ENCODE results near the gene SMAD2.

SMAD2 gene

GRCh38 chr18:47793609-47794008 is 136.8 kb downstream of the SMAD2 start:
- no peak for TF ChIP-seq CTCF (IDR thresholded peaks at IDR 0.05; ENCODE audit: low read length, missing control alignments)
- DNase-seq (ENCODE audit: low read depth), result no peak
- no peak overlapping the region for H3K4me3 ChIP-seq (replicated peaks; ENCODE audit: low read depth, low read length)

- DNase-seq (ENCODE audit: low read depth), result no peak
- no peak overlapping the region for H3K4me3 ChIP-seq (replicated peaks; ENCODE audit: low read depth, low read length)
- TF ChIP-seq CTCF (IDR thresholded peaks at IDR 0.05; ENCODE audit: low read length, missing control alignments), result no peak
These were observed 138.9 kb downstream of the SMAD2 start for GRCh38 chr18:47791461-47791985.

DNA sequence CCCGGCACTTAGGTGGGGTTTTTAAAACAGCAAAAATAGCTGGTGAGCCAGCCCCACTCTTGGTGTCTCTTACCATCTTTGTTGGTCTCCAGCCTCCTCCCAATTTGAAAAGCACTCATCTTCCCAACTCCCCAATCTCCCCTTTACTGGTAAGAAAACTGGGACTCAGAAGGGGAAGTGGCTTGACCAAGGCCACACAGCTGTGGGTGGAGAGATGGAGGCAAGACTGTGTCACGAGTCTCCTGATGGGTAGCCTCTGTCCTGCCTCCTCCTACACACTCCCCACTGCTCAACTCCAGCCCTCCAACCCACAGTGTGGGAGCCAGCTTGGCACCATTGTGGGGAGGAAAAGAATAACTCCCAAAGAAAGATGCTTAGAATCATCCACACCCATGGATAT is 140.4 kb downstream of the SMAD2 start:
- TF ChIP-seq CTCF (IDR thresholded peaks at IDR 0.05; ENCODE audit: low read length, missing control alignments), result no peak
- H3K4me3 ChIP-seq (replicated peaks; ENCODE audit: low read depth, low read length), result no peak overlapping the region
- no peak for DNase-seq (ENCODE audit: low read depth)

DNA sequence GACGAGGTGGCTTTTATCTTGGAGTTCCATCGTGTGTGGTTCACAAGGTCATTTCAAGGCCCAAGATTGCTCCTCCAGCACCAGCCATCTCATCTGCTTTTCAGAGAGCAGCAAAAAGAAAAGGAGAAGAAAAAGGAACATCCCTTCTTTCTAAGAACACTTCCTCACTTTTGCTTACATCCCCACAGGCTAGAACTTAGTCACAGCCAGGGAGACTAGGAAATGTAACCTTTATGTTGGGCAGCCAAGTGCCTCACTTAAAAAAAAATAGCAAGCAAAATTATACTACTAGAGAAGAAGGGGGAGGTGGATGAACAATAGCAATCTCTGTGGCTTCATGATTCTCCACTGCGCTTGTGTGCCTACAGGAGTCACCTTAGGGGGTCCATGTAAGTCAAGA is 141.8 kb downstream of the SMAD2 start:
- no peak overlapping the region for H3K4me3 ChIP-seq (replicated peaks; ENCODE audit: low read depth, low read length)
- no peak for TF ChIP-seq CTCF (IDR thresholded peaks at IDR 0.05; ENCODE audit: low read length, missing control alignments)
- no peak for DNase-seq (ENCODE audit: low read depth)

DNA sequence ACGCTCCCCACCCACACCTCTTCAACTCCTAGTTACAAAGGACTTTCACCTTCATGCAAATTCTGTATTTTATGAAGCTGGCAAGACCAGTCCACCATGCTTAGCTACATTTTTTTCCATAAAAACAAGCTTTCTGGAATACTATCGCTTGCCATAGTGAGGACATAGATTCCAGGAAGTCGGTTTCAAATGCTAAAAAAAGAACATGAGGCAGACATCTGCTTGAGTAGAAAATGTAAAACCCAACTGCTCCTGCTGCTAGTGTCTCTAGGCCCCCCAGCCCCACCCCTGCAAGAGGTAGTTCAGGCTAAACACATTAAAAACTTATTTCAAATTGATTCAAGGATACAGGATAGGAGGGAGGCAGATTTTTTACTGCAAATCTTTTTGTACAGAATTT is 148.9 kb downstream of the SMAD2 start:
- no peak overlapping the region for H3K4me3 ChIP-seq (replicated peaks; ENCODE audit: low read depth, low read length)
- no peak for DNase-seq (ENCODE audit: low read depth)
- TF ChIP-seq CTCF (IDR thresholded peaks at IDR 0.05; ENCODE audit: low read length, missing control alignments), result no peak

- TF ChIP-seq CTCF (IDR thresholded peaks at IDR 0.05; ENCODE audit: low read length, missing control alignments), result no peak
- DNase-seq (ENCODE audit: low read depth), result no peak
- H3K4me3 ChIP-seq (replicated peaks; ENCODE audit: low read depth, low read length), result no peak overlapping the region
These were observed 150.3 kb downstream of the SMAD2 start for GRCh38 chr18:47780011-47780725.

DNA sequence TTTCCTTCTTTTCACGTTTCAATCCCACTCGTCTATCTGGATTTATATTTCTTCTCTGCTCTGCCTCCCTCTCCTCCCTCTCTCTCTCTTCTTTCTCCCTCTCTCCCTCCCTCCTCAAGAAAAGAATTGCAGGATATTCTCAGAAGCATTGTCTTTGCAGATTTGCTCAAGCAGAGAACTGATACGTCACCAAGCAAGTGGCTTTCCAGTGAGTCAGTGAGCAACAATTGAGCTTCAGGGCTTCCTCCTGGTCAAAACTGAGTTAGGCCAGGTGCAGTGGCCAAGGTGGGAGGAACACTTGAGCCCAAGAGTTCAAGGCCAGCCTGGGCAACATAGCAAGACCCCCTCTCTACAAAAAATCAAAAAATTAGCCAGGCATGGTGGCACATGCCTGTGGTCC is 151.1 kb downstream of the SMAD2 start:
- DNase-seq (ENCODE audit: low read depth), result peak; percentile 29
- no peak for TF ChIP-seq CTCF (IDR thresholded peaks at IDR 0.05; ENCODE audit: low read length, missing control alignments)
- no peak overlapping the region for H3K4me3 ChIP-seq (replicated peaks; ENCODE audit: low read depth, low read length)

Measured in fibroblast of pulmonary artery (primary cell).